HFF-Myc (cell line): Measurements from ENCODE around the gene PTPRK.

Source experiments
- DNase-seq: peaks from one replicate; pipeline ENCODE4 v3.0.0-alpha.2; 2011; ENCODE audit warnings: low read depth; ENCODE audit errors: extremely low read depth
- H3K4me3 ChIP-seq: replicated peaks from 2 replicates; pipeline ENCODE4 v1.5.1; 2011; ENCODE audit warnings: low read depth, mild to moderate bottlenecking, control low read depth, low read length
- CTCF ChIP-seq: IDR thresholded peaks from 2 replicates; pipeline ENCODE4 v1.5.1; 2012; ENCODE audit warnings: mild to moderate bottlenecking, low read depth, low read length, control low read depth; ENCODE audit errors: missing control alignments

PTPRK gene

GRCh38 chr6:128364766-128365519 is 155.5 kb downstream of the PTPRK start:
- DNase-seq: no peak
- H3K4me3 ChIP-seq: no peak overlapping the region
- no peak for TF ChIP-seq CTCF

GRCh38 chr6:128363020-128363813 is 157.2 kb downstream of the PTPRK start:
- no peak for DNase-seq
- no peak for TF ChIP-seq CTCF
- no peak overlapping the region for H3K4me3 ChIP-seq

DNA sequence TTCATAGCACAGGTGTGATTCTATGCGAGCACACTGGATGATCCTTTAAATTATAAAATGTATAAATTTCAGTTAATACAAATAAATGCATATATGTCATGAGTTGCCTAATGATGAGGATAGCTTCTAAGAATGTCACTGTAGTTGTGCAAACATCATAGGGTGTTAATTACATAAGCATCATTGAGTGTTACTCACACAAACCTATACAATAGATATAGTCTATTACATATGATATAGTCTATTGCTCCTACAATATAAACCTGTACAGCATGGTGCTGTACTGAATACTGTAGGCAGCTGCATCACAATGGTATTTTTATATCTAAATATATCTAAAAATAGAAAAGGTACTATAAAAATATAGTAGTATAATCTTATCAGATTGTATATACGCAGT is 159.0 kb downstream of the PTPRK start:
- no peak overlapping the region for H3K4me3 ChIP-seq
- DNase-seq: no peak
- TF ChIP-seq CTCF: no peak

GRCh38 chr6:128358244-128358776 is 162.1 kb downstream of the PTPRK start:
- no peak for TF ChIP-seq CTCF
- DNase-seq: no peak
- no peak overlapping the region for H3K4me3 ChIP-seq

DNA sequence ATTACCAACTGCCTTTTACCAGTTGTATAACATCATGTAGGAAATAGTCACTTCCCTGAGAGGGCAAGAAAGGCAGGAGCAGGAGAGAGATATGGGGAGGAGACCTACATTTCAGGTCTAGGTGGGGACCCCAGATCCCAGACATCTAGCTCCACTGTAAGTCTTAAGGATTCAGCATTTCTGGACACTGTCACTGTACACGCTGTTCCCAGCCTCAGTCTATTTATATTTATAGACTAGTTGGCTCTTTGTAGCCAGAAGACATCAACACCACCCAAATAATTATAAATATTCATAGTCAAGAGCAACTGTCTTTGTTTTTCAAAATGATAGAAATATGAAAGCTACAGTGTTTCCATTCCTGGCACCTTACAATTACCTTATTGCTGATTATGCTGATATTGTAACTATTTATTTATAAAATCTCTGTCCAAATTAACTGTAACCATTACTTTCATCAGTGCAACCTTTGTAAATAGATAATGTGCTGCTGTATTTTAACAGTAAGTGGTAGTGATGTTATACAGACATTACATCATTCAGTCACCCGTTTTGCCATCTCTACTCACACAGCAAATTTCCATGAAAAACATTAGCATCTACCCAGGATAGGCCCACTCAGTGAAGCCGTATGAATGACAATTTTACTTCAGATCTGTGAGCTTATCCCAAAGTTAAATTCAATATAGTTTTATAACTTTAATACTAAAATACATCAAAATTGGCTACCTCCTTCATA is 162.8 kb downstream of the PTPRK start:
- no peak for TF ChIP-seq CTCF
- H3K4me3 ChIP-seq: no peak overlapping the region
- DNase-seq: no peak

DNA sequence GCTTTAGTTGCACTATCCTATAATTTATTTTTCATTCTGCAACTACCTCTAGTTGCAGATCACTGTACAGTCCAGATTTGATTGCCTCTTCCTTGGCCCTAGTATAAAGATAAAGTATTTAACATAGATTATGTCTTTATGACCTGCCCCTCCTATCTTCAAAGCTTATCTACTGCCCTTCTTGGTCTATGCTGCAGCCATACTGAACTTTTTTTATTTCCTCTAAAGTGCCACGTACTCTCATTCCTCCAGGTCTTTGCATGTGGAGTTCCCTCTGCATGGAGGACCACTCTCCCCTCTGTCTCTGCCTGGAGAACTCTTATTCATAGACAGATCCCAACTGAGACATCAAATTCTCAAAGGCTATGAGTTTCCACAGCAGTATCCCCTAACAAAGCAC is 168.0 kb downstream of the PTPRK start:
- no peak for DNase-seq
- H3K4me3 ChIP-seq: no peak overlapping the region
- TF ChIP-seq CTCF: no peak
